HG03565 (cell line): ENCODE measurements around the gene GARIN5B.
A peak's percentile ranks its signal among the peaks of the same experiment; 100 is the strongest.
"Not testable (repeated sequence)": the region's sequence is repeated elsewhere in the genome, so short reads cannot be mapped to it uniquely, and the experiment has no call there.

Experiments used
- ATAC-seq: cut with Tn5 transposase; IDR thresholded peaks from one replicate; pipeline ENCODE4 v1.9.1; 2021; ENCODE audit warnings: mild to moderate bottlenecking, moderate library complexity; ENCODE audit not compliant: unreplicated experiment

The GARIN5B gene

GRCh38 chr19:55362990-55363716 lies at the start of gene GARIN5B:
Gene GARIN5B (minus strand): TSS chr19:55363260. CDS start chr19:55363066, 194 bp downstream.
- no peak for ATAC-seq

- ATAC-seq = no peak
Measured at GRCh38 chr19:55410168-55410567, 47.1 kb upstream of the GARIN5B start.

GRCh38 chr19:55409179-55409578 lies 46.1 kb upstream of the GARIN5B start:
- ATAC-seq = not testable (repeated sequence)

- ATAC-seq = no peak
Measured at GRCh38 chr19:55408533-55408872, 45.4 kb upstream of the GARIN5B start.

GRCh38 chr19:55407800-55408532 lies 44.9 kb upstream of the GARIN5B start:
- peak; percentile 83 for ATAC-seq

GRCh38 chr19:55407550-55407799 lies 44.4 kb upstream of the GARIN5B start, which contains the start of gene UBE2S:
Gene UBE2S (minus strand): TSS chr19:55407788. CDS start chr19:55407589, 199 bp downstream.
- not testable (repeated sequence) for ATAC-seq

GRCh38 chr19:55406826-55407549 lies 43.9 kb upstream of the GARIN5B start:
- ATAC-seq = peak; percentile 15

GRCh38 chr19:55406091-55406825 lies 43.2 kb upstream of the GARIN5B start:
- no peak for ATAC-seq

- no peak for ATAC-seq
Measured at GRCh38 chr19:55405638-55406037, 42.6 kb upstream of the GARIN5B start.

GRCh38 chr19:55402509-55402908 lies 39.4 kb upstream of the GARIN5B start:
- ATAC-seq = no peak

GRCh38 chr19:55401390-55401789 lies 38.3 kb upstream of the GARIN5B start:
- ATAC-seq = not testable (repeated sequence)

GRCh38 chr19:55400281-55401087 lies 37.4 kb upstream of the GARIN5B start:
- ATAC-seq = no peak

- no peak for ATAC-seq
Measured at GRCh38 chr19:55398200-55398925, 35.3 kb upstream of the GARIN5B start.

- ATAC-seq = no peak
Measured at GRCh38 chr19:55392820-55393761, 30.0 kb upstream of the GARIN5B start.

- no peak for ATAC-seq
Measured at GRCh38 chr19:55391702-55392615, 28.9 kb upstream of the GARIN5B start.

- no peak for ATAC-seq
Measured at GRCh38 chr19:55391191-55391670, 28.2 kb upstream of the GARIN5B start.

- no peak for ATAC-seq
Measured at GRCh38 chr19:55390461-55390880, 27.4 kb upstream of the GARIN5B start.
